GM21526 (cell line): ENCODE data around the gene MYPN.
"Not testable (repeated sequence)": the region's sequence is repeated elsewhere in the genome, so short reads cannot be mapped to it uniquely, and the experiment has no call there.

ENCODE experiments used
- ATAC-seq: cut with Tn5 transposase; IDR thresholded peaks from one replicate; pipeline ENCODE4 v1.9.1; 2021; ENCODE audit warnings: moderate library complexity; ENCODE audit not compliant: unreplicated experiment, low FRiP score

Gene MYPN

GRCh38 chr10:68212721-68213352 is 103.5 kb downstream of the MYPN start:
- no peak for ATAC-seq

GRCh38 chr10:68218786-68219185 is 109.5 kb downstream of the MYPN start:
- ATAC-seq = no peak

GRCh38 chr10:68221196-68221595 is 111.9 kb downstream of the MYPN start:
- no peak for ATAC-seq

- ATAC-seq = no peak
These were observed 113.1 kb downstream of the MYPN start for GRCh38 chr10:68222391-68222790.

GRCh38 chr10:68223535-68224165 is 114.4 kb downstream of the MYPN start:
- no peak for ATAC-seq

GRCh38 chr10:68224810-68225209 is 115.5 kb downstream of the MYPN start:
- no peak for ATAC-seq

GRCh38 chr10:68230268-68230667 is 121.0 kb downstream of the MYPN start:
- ATAC-seq = no peak

- peak; percentile 84 for ATAC-seq
These were observed 122.0 kb downstream of the MYPN start for GRCh38 chr10:68231106-68231816.

GRCh38 chr10:68231817-68232251 is 122.5 kb downstream of the MYPN start, which contains the start of gene ATOH7:
TSS of gene ATOH7 (minus strand) at chr10:68232113. CDS start at chr10:68231677, 436 bp downstream.
- ATAC-seq = no peak

- no peak for ATAC-seq
These were observed 123.8 kb downstream of the MYPN start for GRCh38 chr10:68233046-68233445.

GRCh38 chr10:68235111-68235510 is 125.8 kb downstream of the MYPN start:
- ATAC-seq = no peak

GRCh38 chr10:68235581-68235980 is 126.3 kb downstream of the MYPN start:
- no peak for ATAC-seq

GRCh38 chr10:68237173-68237572 is 127.9 kb downstream of the MYPN start:
- no peak for ATAC-seq

- no peak for ATAC-seq
These were observed 129.1 kb downstream of the MYPN start for GRCh38 chr10:68238371-68238770.

GRCh38 chr10:68239069-68239468 is 129.8 kb downstream of the MYPN start:
- no peak for ATAC-seq

GRCh38 chr10:68239596-68240150 is 130.4 kb downstream of the MYPN start:
- no peak for ATAC-seq

- ATAC-seq = no peak
These were observed 132.8 kb downstream of the MYPN start for GRCh38 chr10:68242051-68242450.

- ATAC-seq = not testable (repeated sequence)
These were observed 137.1 kb downstream of the MYPN start for GRCh38 chr10:68246397-68246796.

GRCh38 chr10:68247931-68248330 is 138.6 kb downstream of the MYPN start:
- ATAC-seq = no peak

GRCh38 chr10:68249297-68249696 is 140.0 kb downstream of the MYPN start:
- ATAC-seq = no peak

- ATAC-seq = no peak
These were observed 141.9 kb downstream of the MYPN start for GRCh38 chr10:68251151-68251550.
